Keratinocyte (primary cell): ENCODE measurements around the gene TAGLN. TPM values are rescaled to one million over a fixed set of nuclear protein-coding genes. Genes with fewer than 3 reads are reported as not detected.

Source experiments
- DNase-seq: peaks from one replicate; pipeline ENCODE4 v3.0.0-alpha.2; 2011; ENCODE audit warnings: low read depth, missing footprints, low spot score
- FAIRE-seq: peaks from 2 replicates; lab custom pipeline; 2011; peaks lifted over from hg19 to GRCh38; lab: Jason Lieb, UNC
- H2AFZ ChIP-seq: 2 replicates; pipeline ENCODE4 v1.6.0; 2012; ENCODE audit warnings: low read length, control low read depth, inconsistent platforms; ENCODE audit not compliant: control insufficient read depth
- H3K27ac ChIP-seq: 2 replicates; pipeline ENCODE4 v1.5.1; 2011; ENCODE audit warnings: low read length; ENCODE audit not compliant: control insufficient read depth, insufficient read depth
- H3K27me3 ChIP-seq: 3 replicates; pipeline ENCODE4 v1.6.0; 2011; ENCODE audit warnings: low read length; ENCODE audit not compliant: control insufficient read depth, insufficient read depth; ENCODE audit errors: extremely low read depth
- H3K36me3 ChIP-seq, 2 experiments: 2 replicates in 1 of 2; 3 replicates in 1 of 2; pipeline ENCODE4 v1.5.1; 2011; ENCODE audit warnings: low read length in 2 of 2, mild to moderate bottlenecking in 1 of 2; ENCODE audit not compliant: control insufficient read depth in 2 of 2, insufficient read depth in 2 of 2; ENCODE audit errors: extremely low read depth in 1 of 2
- H3K4me1 ChIP-seq: 3 replicates; pipeline ENCODE4 v1.5.1; 2011; ENCODE audit warnings: low read length; ENCODE audit not compliant: control insufficient read depth, insufficient read depth; ENCODE audit errors: extremely low read depth
- H3K4me2 ChIP-seq: 3 replicates; pipeline ENCODE4 v1.6.0; 2011; ENCODE audit warnings: low read depth, low read length; ENCODE audit not compliant: control insufficient read depth, insufficient read depth; ENCODE audit errors: extremely low read depth
- H3K4me3 ChIP-seq, 3 experiments: fragments of 200-600 bp in 1 of 3; sonication (generic) in 1 of 3; 2 replicates in 2 of 3; 3 replicates in 1 of 3; pipeline ENCODE4 v1.5.1; 2011 to 2016; ENCODE audit warnings: low read length in 3 of 3, mild to moderate bottlenecking in 3 of 3, control low read depth in 2 of 3, inconsistent platforms in 1 of 3, low read depth in 1 of 3, mixed read lengths in 1 of 3, mixed run types in 1 of 3, moderate library complexity in 1 of 3; ENCODE audit not compliant: control insufficient read depth in 2 of 3, insufficient read depth in 2 of 3; ENCODE audit errors: extremely low read depth in 1 of 3
- H3K79me2 ChIP-seq: 2 replicates; pipeline ENCODE4 v1.6.0; 2012; ENCODE audit warnings: low read length; ENCODE audit not compliant: control insufficient read depth, insufficient read depth
- H3K9ac ChIP-seq: 3 replicates; pipeline ENCODE4 v1.6.0; 2011; ENCODE audit warnings: low read length; ENCODE audit not compliant: control insufficient read depth, insufficient read depth; ENCODE audit errors: extremely low read depth
- H3K9me1 ChIP-seq: 3 replicates; pipeline ENCODE4 v1.6.0; 2011; ENCODE audit warnings: low read length; ENCODE audit not compliant: control insufficient read depth, insufficient read depth; ENCODE audit errors: extremely low read depth
- H3K9me3 ChIP-seq: 2 replicates; pipeline ENCODE4 v1.5.1; 2012; ENCODE audit warnings: low read depth, low read length; ENCODE audit not compliant: control insufficient read depth
- H4K20me1 ChIP-seq: 3 replicates; pipeline ENCODE4 v1.6.0; 2011; ENCODE audit warnings: low read length; ENCODE audit not compliant: control insufficient read depth, insufficient read depth; ENCODE audit errors: extremely low read depth
- CTCF ChIP-seq, 3 experiments: IDR thresholded peaks in 1 of 3; conservative IDR thresholded peaks in 1 of 3; optimal IDR thresholded peaks in 1 of 3; 2 replicates in 2 of 3; 3 replicates in 1 of 3; pipeline versions ENCODE3 to v1.5.1; 2011; ENCODE audit warnings: low read length in 3 of 3, mild to moderate bottlenecking in 3 of 3, moderate library complexity in 2 of 3, control low read depth in 1 of 3, inconsistent platforms in 1 of 3; ENCODE audit not compliant: insufficient read depth in 2 of 3; ENCODE audit errors: extremely low read depth in 1 of 3
- EZH2 ChIP-seq: IDR thresholded peaks from one replicate; pipeline ENCODE4 v1.6.1; 2012; ENCODE audit warnings: inconsistent platforms, mild to moderate bottlenecking, low read length, moderate library complexity
- dilution Hi-C: fragments of 300-500 bp; cut with MboI; formaldehyde crosslinking; loops from one replicate; pipeline ENCODE4 v1.7.0; 2020; ENCODE audit warnings: low sequenced_read_pairs; ENCODE audit not compliant: extremely low pct_ligation_motif_present
- polyA plus RNA-seq, 5 experiments: library from polyadenylated mRNA; depleted of rRNA in 3 of 5; stranded (reverse) in 3 of 5; stranded (forward) in 1 of 5; unstranded in 1 of 5; fragments of >200 nt; gene quantifications; 1 replicate in 1 of 5; 2 replicates in 3 of 5; 3 replicates in 1 of 5; pipeline versions ENCODE4 v1.2.1 to v1.2.3, GENCODE V29; 2011 to 2012; ENCODE audit warnings: missing spikeins in 2 of 5, low read depth in 1 of 5, low replicate concordance in 1 of 5

Gene TAGLN
- polyA plus RNA-seq, 1 donor (not counting 4 experiments of a cell fraction or from before 2014, with no cell fraction given), result 26.6 TPM

DNA sequence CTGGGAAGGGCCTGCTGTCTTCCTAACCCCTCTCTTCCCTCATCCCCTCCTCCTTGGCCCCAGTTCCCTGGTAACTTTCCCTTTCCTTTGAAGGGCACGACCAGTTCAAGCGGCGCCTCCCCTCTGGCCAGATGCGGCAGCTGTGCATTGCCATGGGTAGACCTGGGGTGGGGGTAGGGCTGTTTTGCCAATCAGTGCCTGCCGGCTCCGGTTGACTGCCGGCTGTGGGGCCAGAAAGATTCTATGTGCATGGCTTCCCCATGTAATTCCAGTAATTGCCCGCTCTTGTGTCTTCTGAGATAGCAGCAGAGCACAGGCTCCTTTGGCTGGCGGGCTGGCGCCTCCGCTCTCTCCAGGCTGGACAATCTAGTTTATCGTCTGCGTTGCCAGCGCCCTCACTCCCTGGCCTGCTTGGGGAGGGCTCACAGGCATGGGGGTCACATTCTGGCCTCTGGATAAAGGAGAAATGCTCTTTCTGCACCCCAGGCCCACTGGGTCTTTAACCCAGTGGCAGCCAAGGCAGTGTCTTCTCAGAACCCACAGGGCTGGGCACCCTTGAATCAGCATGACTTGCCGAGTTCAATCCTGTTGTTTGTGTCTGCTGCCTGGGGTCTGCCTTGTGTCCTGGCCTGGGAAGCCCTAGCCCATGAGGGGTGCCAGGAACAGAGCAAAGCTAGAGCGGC is 11.2 kb upstream of the TAGLN start:
- Histone ChIP-seq H3K4me2 (no peak overlapping the region), H3K9me3 (no peaks in the 10 kb centered on the region)
- FAIRE-seq, result no peak

DNA sequence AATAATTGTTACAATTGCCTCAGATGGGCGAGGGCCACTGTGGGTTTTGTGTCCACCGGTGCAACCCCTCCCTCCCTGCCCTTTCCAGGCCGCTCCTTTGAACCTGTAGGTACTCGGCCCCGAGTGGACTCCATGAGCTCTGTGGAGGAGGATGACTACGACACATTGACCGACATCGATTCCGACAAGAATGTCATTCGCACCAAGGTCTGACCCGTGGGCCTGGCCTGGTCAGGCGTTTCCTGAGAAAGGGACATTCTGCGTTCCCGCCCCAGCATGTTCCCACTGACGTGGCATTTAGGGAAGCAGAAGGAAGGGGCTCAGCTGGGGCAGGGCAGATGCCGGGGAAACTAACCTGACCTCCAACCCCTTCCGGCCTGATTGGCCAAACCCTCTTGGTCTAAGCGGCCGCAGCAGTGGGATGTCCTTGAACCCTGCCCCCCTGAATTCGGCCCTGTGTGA is 10.5 kb upstream of the TAGLN start:
- H3K79me2 ChIP-seq, result no peaks in the 10 kb centered on the region
- H3K9ac ChIP-seq, result no peak overlapping the region
- H3K4me1 ChIP-seq, result peaks cover 7% of the 10 kb centered on the region
- H3K9me1 ChIP-seq, result no peaks in the 10 kb centered on the region
- H3K4me2 ChIP-seq, result no peak overlapping the region
- no peak for FAIRE-seq
- H2AFZ ChIP-seq, result no peak overlapping the region
- peaks cover 9 to 35% of the 10 kb centered on the region in 2 experiments for H3K36me3 ChIP-seq
- no peak for DNase-seq
- H4K20me1 ChIP-seq, result no peaks in the 10 kb centered on the region
- H3K9me3 ChIP-seq, result no peaks in the 10 kb centered on the region
- TF ChIP-seq CTCF (optimal IDR thresholded peaks at IDR 0.05 in 1 of 3, IDR thresholded peaks at IDR 0.05 in 1 of 3, conservative IDR thresholded peaks at IDR 0.05 in 1 of 3; ENCODE audit: extremely low read depth in 1 of 3, insufficient read depth in 2 of 3, low read length in 3 of 3) (no peak), EZH2 (no peak)
- no peaks in the 10 kb centered on the region for H3K27me3 ChIP-seq
- no peak overlapping the region for H3K27ac ChIP-seq
- H3K4me3 ChIP-seq, result no peak overlapping the region
- dilution Hi-C loops, result no loop called here

More for the DNA sequence above, 11.2 kb upstream of the TAGLN start:
- Histone ChIP-seq H3K79me2 (no peaks in the 10 kb centered on the region), H3K9me1 (no peaks in the 10 kb centered on the region), H3K9ac (no peak overlapping the region), H4K20me1 (no peaks in the 10 kb centered on the region), H3K4me3 (no peak overlapping the region), H3K27me3 (no peaks in the 10 kb centered on the region), H3K4me1 (peaks cover 5% of the 10 kb centered on the region), H2AFZ (no peak overlapping the region), H3K36me3 (peaks cover 9 to 33% of the 10 kb centered on the region in 2 experiments), H3K27ac (no peak overlapping the region)
- DNase-seq, result no peak
- TF ChIP-seq EZH2 (no peak), CTCF (optimal IDR thresholded peaks at IDR 0.05 in 1 of 3, IDR thresholded peaks at IDR 0.05 in 1 of 3, conservative IDR thresholded peaks at IDR 0.05 in 1 of 3; ENCODE audit: extremely low read depth in 1 of 3, insufficient read depth in 2 of 3, low read length in 3 of 3) (no peak)
- dilution Hi-C loops, result no loop called here
